HG02973 (cell line): ENCODE data around the gene TIAM2.
"Not testable (repeated sequence)": the region's sequence is repeated elsewhere in the genome, so short reads cannot be mapped to it uniquely, and the experiment has no call there.

Experiments used
- ATAC-seq: cut with Tn5 transposase; IDR thresholded peaks from one replicate; pipeline ENCODE4 v1.9.1; 2021; ENCODE audit warnings: moderate library complexity; ENCODE audit not compliant: unreplicated experiment

The TIAM2 gene

DNA sequence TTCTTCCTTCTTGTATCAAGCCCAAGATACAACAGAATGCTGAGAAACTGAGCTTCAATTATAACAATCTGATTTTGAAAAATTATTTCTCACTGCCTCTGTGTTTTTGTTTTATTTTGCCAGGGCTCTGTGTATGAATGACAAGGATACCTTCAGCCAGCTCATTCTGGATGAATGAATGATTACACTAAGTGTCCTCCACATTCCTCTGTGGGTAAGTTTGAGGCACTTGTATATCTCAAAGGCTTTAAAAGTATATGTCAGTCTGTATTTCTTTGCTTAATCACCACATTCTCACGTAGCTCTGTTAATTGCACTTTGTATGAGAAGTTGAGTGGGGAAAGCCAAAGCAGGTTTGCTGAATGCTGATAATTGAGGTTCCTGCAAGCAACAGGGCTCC is 95.1 kb downstream of the TIAM2 start:
- ATAC-seq: no peak

DNA sequence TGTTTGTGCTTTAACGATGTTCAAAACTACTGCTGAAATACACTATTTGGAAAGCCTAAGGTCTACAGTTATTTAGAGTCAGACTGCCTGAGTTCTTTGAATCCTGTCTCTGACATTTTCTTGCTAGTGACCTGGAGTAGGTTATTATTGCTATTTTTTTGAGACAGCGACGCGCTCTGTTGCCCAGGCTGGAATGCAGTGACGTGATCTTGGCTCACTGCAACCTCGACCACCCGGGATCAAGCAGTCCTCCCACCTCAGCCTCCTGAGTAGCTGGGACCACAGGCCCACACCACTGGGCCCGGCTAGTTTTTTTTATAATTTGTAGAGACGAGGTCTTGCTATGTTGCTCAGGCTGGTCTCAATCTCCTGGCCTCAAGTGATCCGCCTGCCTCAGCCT is 96.6 kb downstream of the TIAM2 start:
- ATAC-seq: no peak

DNA sequence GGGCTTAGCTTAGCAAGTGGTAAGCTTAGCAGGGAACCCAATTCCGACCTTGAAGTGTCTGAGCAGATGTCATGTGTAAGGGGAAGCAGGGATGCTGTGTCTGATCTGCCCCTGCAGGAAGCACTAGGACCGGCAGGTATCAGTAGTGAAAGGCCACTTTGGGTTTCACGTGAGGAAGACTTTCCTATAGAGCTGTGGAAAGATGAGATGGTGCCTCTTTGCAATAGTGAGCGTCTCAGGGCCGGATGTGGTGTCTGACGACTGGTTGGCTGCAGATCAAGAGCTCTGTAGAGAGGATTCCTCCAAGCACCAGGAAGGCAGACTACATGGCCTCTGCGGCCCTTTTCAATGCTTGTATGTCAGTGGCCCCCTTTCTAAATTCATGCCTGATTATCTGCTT is 98.3 kb downstream of the TIAM2 start:
- ATAC-seq: no peak

DNA sequence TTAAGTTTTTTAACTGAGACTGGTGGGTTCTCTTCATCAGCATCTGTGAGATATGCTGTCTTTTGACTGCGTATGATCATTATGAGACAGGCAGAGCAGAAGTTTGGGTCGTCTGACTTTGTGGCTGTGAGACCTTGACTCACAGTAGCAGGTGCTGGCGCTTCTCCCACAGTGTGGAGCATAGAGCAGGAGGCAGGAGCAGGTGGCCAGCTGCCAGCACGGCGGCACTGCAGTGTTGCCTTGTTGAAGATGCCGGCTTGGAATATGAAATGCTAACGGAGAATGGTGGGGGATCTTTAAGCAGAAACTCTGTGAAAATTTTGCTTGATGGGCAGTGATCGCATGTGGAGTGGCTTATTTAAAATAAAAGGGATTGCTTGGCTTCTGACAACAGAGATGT is 105.0 kb downstream of the TIAM2 start:
- ATAC-seq: no peak

DNA sequence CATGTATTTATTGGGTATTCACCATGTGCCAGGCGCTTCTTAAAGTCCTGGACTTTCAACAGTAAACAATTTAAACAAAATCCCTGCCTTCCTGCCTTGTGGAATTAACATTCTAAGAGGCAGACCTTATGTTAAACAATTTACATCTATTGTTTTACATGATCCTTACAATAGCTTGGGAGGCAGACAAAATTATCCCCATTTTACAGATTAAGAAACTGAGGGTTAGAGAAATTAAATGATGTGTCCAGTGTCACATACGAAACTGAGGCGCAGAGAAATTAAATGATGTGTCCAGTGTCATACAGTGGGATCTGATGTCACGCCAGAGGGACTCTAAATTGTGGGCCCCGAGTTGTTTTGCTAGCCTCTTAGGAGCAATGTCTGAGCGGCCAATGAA is 105.5 kb downstream of the TIAM2 start:
- ATAC-seq: no peak

DNA sequence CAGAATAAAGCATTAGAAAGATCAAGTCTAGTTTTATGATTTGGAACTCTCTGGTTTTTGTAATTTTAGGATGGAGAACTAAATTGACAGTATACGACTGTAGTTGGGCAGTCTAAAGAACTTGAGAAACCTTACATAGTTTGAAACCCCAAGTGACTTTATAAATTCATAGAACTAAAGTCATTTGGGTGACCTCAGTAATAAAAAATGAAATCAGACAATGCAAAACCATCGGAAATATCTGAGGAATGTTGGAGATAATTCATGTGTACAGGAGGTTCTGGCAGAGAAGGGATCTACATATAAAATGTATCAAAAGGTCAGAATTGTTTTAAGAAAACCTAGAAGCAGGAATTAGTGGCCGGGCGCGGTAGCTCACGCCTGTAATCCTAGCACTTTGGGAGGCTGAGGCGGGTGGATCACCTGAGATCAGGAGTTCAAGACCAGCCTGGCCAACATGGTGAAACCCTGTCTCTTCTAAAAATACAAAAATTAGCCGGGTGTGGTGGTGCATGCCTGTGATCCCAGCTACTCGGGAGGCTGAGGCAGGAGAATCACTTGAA is 108.0 kb downstream of the TIAM2 start:
- not testable (repeated sequence) for ATAC-seq

DNA sequence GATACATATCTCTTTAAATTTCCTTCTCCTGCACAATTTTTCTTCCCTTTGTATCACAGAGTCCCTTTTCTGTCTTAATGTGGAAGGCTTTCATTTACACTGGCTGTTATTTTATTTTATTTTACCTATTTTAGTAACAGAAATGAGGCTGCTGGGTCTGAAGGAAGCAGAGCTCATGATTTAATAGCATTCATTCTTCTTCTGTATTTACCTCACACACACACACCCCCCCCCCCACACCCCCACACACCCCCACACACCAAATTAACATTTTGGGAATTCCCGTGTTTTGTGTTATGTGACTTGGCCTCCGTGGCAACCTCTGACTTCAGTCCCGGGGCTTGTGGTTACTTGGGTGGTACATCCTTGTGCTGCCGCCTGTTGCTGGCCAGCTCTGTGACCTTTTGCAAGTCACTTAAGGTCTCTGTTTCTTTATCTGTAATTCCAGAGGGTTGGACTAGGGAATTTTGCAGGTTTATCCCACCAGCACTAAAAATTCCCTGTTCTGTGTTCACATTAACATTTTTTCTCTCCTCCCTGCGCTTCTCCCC is 108.8 kb downstream of the TIAM2 start:
- ATAC-seq: no peak

DNA sequence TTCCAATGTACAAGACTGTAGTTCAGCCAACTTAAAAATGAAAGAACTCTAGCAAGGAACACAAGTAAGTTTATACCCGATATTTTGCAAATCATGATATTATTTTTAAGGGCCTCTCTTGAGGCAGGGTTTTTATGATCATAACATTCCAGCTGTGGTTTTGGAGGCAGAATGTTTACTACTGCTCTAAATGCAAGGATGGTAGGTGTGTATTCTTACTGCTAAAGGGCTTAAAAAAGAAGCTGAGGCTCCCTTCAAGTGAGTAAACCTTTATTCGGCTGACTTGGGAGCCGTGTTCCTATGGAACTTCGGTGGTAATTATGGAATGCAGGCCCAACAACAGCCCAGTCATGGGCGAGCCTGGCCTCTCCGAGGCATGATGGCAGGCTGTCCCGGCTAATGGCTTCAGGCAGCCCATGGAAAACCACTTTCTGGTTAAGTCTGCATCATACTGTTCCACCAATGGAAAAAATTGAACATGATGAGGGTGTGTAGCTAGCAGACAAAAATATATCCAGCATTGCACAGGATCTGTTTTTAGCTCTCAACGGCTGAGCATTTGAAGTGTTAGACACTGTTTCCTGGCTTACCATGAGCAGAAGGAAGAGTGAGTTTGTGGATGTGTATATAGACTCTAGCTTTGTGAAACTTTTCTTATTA is 111.5 kb downstream of the TIAM2 start:
- ATAC-seq: no peak

DNA sequence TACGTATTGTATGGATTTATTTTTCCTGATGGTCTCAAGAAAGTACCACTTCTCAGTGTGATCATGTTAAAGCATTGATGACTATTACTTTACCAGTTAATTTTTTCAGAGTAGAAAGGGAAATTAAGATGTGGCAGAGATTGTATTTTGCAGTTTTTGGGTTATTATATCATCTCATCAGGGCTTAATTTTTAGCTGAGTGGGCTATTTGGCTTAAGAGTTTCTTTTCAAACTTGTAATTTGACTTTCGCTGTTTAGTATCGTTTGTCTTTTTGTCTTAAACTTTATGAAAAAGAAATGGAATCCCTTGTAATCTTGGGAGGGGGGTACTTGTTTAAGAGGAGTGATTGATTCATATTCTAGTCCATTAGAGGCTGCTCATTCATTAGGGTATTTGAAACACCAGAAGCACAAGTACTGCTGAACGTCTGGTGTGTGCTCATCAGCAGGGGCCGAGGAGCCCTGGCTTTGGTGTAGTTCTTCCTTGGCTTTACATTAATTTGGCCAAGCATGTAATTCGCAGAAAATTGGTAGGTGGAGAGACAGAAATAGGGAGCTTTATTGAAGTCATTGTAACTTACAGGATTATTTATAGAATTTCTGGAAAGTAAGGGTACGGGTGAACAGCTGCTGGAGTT is 112.4 kb downstream of the TIAM2 start:
- ATAC-seq: no peak

DNA sequence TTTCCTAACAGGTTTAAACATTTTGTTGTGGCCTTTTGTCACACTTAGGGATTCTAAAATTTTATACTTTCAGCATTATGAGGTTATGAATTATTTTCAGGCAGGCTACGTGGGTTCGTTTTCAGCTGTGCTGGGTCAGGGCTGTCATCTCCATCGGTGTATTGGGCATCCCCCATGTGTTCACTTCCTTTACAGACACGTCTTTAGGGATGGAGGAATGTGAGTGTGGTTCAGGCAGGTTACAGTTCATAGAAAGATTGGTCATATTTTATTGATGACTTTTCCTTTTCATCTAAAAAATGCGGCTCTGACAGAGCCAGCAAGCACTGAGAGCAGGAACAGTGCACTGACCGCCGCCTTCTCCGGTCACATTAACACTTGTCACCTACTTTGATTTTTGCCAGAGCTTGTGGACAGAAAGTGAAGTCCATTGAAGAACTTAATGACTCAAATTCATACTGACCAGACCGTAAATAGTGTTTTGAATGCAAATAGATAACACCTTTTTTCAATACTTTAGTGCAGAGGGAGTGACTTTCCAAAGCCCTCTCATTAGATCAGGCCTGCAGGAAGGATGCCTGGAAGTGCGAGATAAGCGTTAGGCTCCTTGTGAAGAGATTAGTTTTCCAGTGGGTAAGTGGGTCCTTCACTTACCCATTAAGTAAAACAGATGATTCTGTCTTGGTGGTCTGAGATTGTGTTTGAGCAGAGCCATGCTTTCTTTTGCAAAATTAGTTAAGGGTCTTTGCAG is 113.1 kb downstream of the TIAM2 start:
- ATAC-seq: no peak

DNA sequence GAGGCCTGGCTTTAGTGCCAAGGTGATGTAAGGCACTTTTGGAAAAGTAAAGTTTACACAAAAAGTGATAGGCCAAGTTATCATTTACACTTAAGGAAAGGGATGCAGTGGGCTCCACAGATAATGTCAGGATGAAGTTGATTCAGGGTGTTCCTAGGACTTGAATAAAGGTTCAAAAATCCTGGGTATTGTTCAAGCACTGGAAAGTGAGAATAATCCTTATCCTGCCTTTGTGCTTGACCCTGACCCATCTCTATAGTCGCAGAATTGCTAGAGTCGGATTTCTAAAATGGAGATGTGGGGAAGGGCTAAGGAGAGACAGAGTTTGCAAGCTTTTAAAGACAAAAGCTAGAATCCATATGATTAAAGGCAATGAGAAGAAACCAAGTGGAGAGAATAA is 115.6 kb downstream of the TIAM2 start:
- ATAC-seq: no peak

DNA sequence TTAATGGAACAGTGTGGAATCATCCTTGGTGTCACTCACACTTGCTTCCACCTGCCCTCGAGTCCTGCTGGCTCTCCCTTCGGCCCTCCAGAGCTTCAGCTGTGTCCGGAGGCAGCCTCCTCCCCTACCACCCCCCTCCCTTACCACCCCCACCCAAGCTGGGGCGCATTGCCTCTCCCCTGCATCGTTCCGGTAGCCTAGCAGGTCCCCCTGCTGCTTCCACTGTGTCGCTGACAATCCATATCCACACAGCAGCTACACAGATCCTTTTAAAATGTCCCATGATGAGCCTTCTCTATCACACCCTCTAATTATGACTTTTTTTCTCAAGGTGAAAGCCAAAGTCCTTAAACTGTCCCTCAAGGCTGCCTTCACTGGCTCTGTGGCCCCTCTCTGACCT is 117.6 kb downstream of the TIAM2 start:
- no peak for ATAC-seq

DNA sequence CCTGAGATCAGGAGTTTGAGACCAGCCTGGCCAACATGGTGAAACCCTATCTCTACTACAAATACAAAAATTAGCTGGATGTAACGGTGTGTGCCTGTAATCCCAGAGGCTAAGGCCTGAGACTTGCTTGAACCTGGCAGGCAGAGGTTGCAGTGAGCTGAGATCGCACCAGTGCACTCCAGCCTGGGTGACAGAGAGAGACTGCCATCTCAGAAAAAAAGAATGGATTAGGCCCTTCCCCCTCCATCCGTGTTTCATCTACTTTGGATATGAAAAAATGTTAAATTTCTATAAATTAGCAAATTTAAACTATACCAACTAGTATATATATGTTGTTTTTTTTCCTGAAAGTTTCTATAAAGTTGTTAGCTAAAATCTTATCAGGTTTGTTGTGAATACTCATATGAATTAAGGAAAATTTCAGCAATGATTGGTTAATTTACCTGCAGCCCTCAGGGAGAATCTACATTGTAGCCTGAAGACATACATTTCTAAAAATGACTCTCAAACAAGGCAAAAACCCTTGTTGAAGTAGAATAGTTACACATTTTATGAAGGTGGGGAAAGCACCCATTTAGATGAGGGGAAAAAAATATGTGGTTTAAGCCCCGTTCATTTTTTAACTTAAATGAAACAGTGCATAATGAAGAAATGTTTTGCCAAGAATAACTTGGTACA is 120.9 kb downstream of the TIAM2 start:
- ATAC-seq: peak; percentile 60

DNA sequence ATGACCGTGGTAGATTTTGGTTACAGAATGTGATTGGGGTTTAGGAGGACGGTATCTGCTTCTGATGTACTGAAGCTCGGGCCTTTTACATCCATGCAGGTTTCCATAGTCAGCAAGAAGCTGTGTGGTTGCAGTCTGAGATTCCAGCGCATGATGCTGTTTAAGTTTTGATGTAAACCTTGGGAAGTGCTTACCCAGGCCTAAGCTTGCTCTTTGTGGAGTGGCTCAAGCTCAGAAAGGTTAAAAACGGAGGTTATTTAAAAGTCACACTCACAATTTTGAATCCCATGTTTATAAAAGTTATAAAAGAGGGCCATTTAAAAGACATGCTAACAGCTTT is 121.4 kb downstream of the TIAM2 start:
- ATAC-seq: peak; percentile 23

DNA sequence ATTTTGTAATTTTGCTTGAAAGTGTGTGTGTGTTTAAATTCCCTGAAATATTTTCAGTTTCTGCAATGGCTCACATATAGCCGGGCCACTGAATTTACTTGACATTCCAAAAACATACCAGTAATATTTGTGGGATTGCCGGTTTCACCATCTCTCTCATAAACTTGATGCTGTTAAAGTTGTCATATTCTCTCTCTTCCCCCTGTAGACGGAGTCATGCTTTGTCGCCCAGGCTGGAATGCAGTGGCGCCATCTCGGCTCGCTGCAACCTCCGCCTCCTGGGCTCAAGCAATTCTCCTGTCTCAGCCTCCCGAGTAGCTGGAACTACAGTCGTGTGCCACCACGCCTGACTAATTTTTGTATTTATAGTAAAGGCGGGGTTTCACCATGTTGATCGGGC is 122.1 kb downstream of the TIAM2 start:
- no peak for ATAC-seq

DNA sequence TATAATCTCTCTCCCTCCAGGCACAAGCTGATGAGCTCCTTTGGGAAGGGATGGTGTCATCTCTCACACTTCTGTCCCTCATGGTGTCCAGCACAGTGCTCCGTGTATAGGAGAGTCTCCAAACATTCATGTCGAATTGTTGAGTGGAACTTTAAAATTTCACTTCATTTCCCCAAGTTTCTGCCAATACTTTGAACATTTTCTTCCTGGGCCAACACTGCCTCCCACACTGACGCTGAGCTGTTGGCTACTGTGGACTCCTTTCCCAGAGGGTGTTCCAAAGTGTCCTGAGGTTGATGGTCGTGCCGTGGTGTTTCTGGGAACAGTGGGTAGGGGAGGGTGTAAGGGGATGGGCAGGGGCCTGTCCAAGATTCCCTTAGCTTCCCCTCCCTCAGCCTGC is 122.7 kb downstream of the TIAM2 start:
- no peak for ATAC-seq

DNA sequence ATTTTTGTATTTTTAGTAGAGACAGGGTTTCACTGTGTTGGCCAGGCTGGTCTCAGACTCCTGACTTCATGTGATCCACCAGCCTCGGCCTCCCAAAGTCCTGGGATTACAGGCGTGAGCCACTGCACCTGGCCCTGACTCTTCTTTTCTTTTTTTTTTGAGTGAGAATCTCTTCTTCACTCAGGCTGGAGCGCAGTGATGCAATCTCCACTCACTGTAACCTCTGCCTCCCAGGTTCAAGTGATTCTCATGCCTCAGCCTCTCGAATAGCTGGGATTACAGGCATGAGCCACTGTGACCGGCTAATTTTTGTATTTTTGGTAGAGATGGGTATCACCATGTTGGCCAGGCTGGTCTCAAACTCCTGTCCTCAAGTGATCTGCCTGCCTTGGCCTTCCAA is 124.1 kb downstream of the TIAM2 start:
- not testable (repeated sequence) for ATAC-seq

DNA sequence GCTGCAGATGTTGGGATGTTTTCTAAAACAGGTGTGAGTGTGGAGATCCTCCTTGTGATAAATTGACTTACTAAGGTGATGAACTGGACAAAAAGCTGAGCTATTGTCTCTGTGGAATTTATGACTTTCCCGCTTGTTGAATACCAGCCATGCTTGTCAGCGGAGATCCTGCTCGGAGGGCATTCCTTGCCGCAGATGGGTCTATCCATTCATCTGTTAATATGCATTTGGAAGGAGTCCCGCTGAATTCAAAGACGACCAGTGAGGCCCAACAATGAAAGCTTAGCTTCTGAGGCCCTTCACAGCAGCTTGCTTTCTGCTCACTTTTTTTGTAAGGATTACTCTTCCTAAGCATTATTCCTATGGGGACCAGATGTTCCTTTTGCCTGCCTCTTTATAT is 124.9 kb downstream of the TIAM2 start:
- ATAC-seq: no peak

DNA sequence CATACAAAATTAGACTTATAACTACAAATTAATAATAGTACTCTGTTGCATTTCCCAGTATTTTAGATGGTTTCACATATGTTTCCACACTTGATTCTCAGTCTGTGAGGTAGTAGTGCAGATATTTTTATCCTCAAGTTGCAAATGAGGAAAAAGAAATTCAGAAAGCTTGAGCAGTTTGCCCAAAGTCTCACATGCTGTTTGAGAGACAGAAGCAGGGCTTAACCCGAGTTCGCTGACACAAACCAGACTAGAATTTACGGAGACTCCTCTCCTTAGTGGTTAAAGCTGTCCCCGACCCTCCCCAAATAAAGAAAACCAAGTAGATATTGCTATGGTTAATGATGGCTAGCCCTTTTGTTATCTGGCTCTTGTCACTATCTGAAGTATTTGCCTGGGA is 126.2 kb downstream of the TIAM2 start:
- no peak for ATAC-seq

DNA sequence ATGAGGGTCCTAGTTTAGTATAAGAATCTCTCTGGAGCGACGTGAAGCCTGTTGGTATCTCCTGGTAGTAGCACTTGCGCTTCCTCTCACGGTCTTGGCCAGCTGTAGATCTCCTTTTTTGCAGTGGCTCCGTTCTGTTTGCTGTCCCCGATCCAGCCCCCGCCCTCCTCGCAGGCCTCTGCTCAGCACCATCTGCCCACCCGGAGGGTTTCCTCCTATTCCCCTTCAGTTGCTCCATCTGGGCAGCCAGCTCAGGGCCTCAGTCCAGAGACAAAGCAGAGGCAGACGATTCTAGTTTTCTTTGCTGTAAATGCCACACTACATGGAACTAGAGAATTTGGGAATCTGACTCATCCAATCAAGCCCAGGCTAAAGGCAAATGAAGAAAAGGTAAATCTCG is 126.6 kb downstream of the TIAM2 start:
- no peak for ATAC-seq

DNA sequence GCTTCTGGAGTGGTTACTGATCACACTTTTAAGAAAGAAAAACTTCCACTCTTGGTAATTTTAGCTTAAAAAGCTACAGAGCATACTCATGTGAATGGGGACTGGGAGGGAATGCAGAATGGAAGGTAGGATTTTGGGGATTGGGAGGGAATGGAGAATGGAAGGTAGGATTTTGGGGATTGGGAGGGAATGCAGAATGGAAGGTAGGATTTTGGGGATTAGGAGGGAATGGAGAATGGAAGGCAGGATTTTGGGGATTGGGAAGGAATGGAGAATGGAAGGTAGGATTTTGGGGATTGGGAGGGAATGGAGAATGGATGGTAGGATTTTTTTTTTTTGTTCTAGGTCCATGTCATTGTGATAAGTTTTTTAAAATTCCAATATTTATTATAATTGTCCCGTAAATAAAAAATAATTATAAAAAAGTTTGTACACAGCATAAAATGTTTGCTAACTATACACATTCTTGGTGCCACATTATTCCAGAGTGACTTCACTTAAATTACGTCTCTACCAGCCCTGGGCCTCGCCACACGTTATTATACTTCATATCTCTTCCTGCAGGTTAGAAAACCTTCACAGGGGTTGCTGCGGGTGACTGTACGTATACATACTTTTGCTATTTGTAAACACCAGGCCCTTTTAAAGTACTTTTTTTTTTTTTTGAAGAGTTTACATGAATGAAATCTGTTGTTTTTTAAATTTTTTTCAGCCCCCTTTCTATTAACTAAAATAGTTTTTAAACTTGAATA is 127.3 kb downstream of the TIAM2 start:
- no peak for ATAC-seq
